Activated T-helper 2 cell treated with anti-CD3 and anti-CD28 coated beads, Interferon-gamma antibody, Interleukin-2, Interleukin-4, amounts not matched to agents 10 μg/mL and 5 μg/mL and 100 μg/mL, durations not matched to agents 14 hours and 24 hours and 36 hours (primary cell): ENCODE data around the gene GAK. TPM values are rescaled to one million over a fixed set of nuclear protein-coding genes. Genes with fewer than 3 reads are reported as not detected.

Experiments used
- DNase-seq: peaks from one replicate; pipeline ENCODE4 v3.0.0; 2021; ENCODE audit warnings: low spot score
- H3K27ac Mint-ChIP-seq: one replicate; pipeline ENCODE4 v1.8.0; 2021; ENCODE audit warnings: mixed read lengths
- H3K27me3 Mint-ChIP-seq: one replicate; pipeline ENCODE4 v1.8.0; 2021; ENCODE audit warnings: low read depth, mixed read lengths
- H3K36me3 Mint-ChIP-seq: one replicate; pipeline ENCODE4 v1.8.0; 2021; ENCODE audit warnings: low read depth, mixed read lengths
- H3K4me1 Mint-ChIP-seq: one replicate; pipeline ENCODE4 v1.8.0; 2021; ENCODE audit warnings: low read depth, mixed read lengths
- H3K4me3 Mint-ChIP-seq: one replicate; pipeline ENCODE4 v1.8.0; 2021; ENCODE audit warnings: low read depth, mild to moderate bottlenecking, moderate library complexity, mixed read lengths
- H3K9me3 Mint-ChIP-seq: one replicate; pipeline ENCODE4 v1.8.0; 2021; ENCODE audit warnings: mixed read lengths
- intact Hi-C: fragments of 100-400 bp; cut with micrococcal nuclease; formaldehyde crosslinking; loops from one replicate; pipeline ENCODE4 v1.15.1; 2023
- total RNA-seq: library from RNA; stranded (reverse); gene quantifications from 2 replicates; pipeline ENCODE4 v1.2.3, GENCODE V29; 2022

Gene GAK
- total RNA-seq, 1 donor from 2014 or later = 125 TPM

GRCh38 chr4:850323-850945, 81.7 kb downstream of the GAK start:
- intact Hi-C loops = no loop called here
- DNase-seq = no peak
- Mint-ChIP-seq H3K4me3 (no peak overlapping the region), H3K27me3 (no peaks in the 10 kb centered on the region), H3K36me3 (peaks cover 54% of the 10 kb centered on the region), H3K27ac (no peak overlapping the region), H3K4me1 (no peaks in the 10 kb centered on the region), H3K9me3 (no peaks in the 10 kb centered on the region)

GRCh38 chr4:849478-850175, 82.5 kb downstream of the GAK start:
- Mint-ChIP-seq H3K4me3 (no peak overlapping the region), H3K4me1 (no peaks in the 10 kb centered on the region), H3K36me3 (peaks cover 50% of the 10 kb centered on the region), H3K27ac (no peak overlapping the region), H3K27me3 (no peaks in the 10 kb centered on the region), H3K9me3 (no peaks in the 10 kb centered on the region)
- DNase-seq = no peak
- intact Hi-C loops = no loop called here

- no peak for DNase-seq
- intact Hi-C loops = no loop called here
- Mint-ChIP-seq H3K36me3 (peaks cover 48% of the 10 kb centered on the region), H3K4me3 (no peak overlapping the region), H3K9me3 (peaks cover 4% of the 10 kb centered on the region), H3K27ac (no peak overlapping the region), H3K4me1 (no peaks in the 10 kb centered on the region), H3K27me3 (no peaks in the 10 kb centered on the region)
Measured at GRCh38 chr4:848803-849477, 83.2 kb downstream of the GAK start.

GRCh38 chr4:848307-848691, 83.8 kb downstream of the GAK start:
- DNase-seq = no peak
- Mint-ChIP-seq H3K9me3 (peaks cover 4% of the 10 kb centered on the region), H3K27ac (no peak overlapping the region), H3K27me3 (no peaks in the 10 kb centered on the region), H3K36me3 (peaks cover 44% of the 10 kb centered on the region), H3K4me1 (no peaks in the 10 kb centered on the region), H3K4me3 (no peak overlapping the region)
- intact Hi-C loops = no loop called here

- intact Hi-C loops = no loop called here
- no peak overlapping the region for H3K27ac Mint-ChIP-seq
- H3K4me3 Mint-ChIP-seq = no peak overlapping the region
- peaks cover 43% of the 10 kb centered on the region for H3K36me3 Mint-ChIP-seq
- H3K27me3 Mint-ChIP-seq = no peaks in the 10 kb centered on the region
- peaks cover 11% of the 10 kb centered on the region for H3K9me3 Mint-ChIP-seq
- H3K4me1 Mint-ChIP-seq = no peaks in the 10 kb centered on the region
- no peak for DNase-seq
Measured at GRCh38 chr4:845836-846251, 86.3 kb downstream of the GAK start.

GRCh38 chr4:845233-845835, 86.8 kb downstream of the GAK start:
- H3K27me3 Mint-ChIP-seq = no peaks in the 10 kb centered on the region
- H3K27ac Mint-ChIP-seq = no peak overlapping the region
- no peaks in the 10 kb centered on the region for H3K4me1 Mint-ChIP-seq
- H3K9me3 Mint-ChIP-seq = peaks cover 16% of the 10 kb centered on the region
- DNase-seq = no peak
- H3K36me3 Mint-ChIP-seq = peaks cover 39% of the 10 kb centered on the region
- intact Hi-C loops = no loop called here
- no peak overlapping the region for H3K4me3 Mint-ChIP-seq

- peaks cover 22% of the 10 kb centered on the region for H3K9me3 Mint-ChIP-seq
- H3K4me3 Mint-ChIP-seq = no peak overlapping the region
- H3K27me3 Mint-ChIP-seq = no peaks in the 10 kb centered on the region
- intact Hi-C loops = no loop called here
- peaks cover 43% of the 10 kb centered on the region for H3K36me3 Mint-ChIP-seq
- H3K27ac Mint-ChIP-seq = no peak overlapping the region
- peaks cover 4% of the 10 kb centered on the region for H3K4me1 Mint-ChIP-seq
- DNase-seq = no peak
Measured at GRCh38 chr4:844752-845232, 87.3 kb downstream of the GAK start.

- Mint-ChIP-seq H3K9me3 (peaks cover 41% of the 10 kb centered on the region), H3K4me3 (no peak overlapping the region), H3K4me1 (peaks cover 4% of the 10 kb centered on the region), H3K27me3 (no peaks in the 10 kb centered on the region), H3K36me3 (peaks cover 27% of the 10 kb centered on the region), H3K27ac (peak overlapping the region; percentile 56)
- DNase-seq = no peak
- intact Hi-C loops = no loop called here
Measured at GRCh38 chr4:839675-840443, 92.3 kb downstream of the GAK start.

- Mint-ChIP-seq H3K27ac (no peak overlapping the region), H3K36me3 (peaks cover 16% of the 10 kb centered on the region), H3K4me1 (peaks cover 4% of the 10 kb centered on the region), H3K27me3 (no peaks in the 10 kb centered on the region), H3K4me3 (no peak overlapping the region), H3K9me3 (peaks cover 37% of the 10 kb centered on the region)
- DNase-seq = no peak
- intact Hi-C loops = no loop called here
Measured at GRCh38 chr4:837772-838171, 94.3 kb downstream of the GAK start.

GRCh38 chr4:836750-837301, 95.3 kb downstream of the GAK start:
- no peak for DNase-seq
- H3K9me3 Mint-ChIP-seq = peaks cover 34% of the 10 kb centered on the region
- intact Hi-C loops = no loop called here
- peaks cover 10% of the 10 kb centered on the region for H3K36me3 Mint-ChIP-seq
- no peak overlapping the region for H3K4me3 Mint-ChIP-seq
- peaks cover 4% of the 10 kb centered on the region for H3K4me1 Mint-ChIP-seq
- no peak overlapping the region for H3K27ac Mint-ChIP-seq
- no peaks in the 10 kb centered on the region for H3K27me3 Mint-ChIP-seq

GRCh38 chr4:836003-836511, 96.1 kb downstream of the GAK start:
- intact Hi-C loops = no loop called here
- DNase-seq = no peak
- Mint-ChIP-seq H3K27ac (no peak overlapping the region), H3K4me1 (peaks cover 4% of the 10 kb centered on the region), H3K27me3 (no peaks in the 10 kb centered on the region), H3K4me3 (no peak overlapping the region), H3K36me3 (peaks cover 8% of the 10 kb centered on the region), H3K9me3 (peaks cover 30% of the 10 kb centered on the region)
